Calu3 (cell line): ENCODE data around the gene DALRD3. TPM values are rescaled to one million over a fixed set of nuclear protein-coding genes. Genes with fewer than 3 reads are reported as not detected.

Source experiments
- BruUV-seq: library from RNA; stranded (reverse); fragments of 400-500 nt; replicated peaks from 2 replicates; lab custom pipeline; 2021; lab: Mats Ljungman, UMichigan
- CTCF ChIA-PET: fragments of 300-600 bp; sonication (Branson Sonifier 250); formaldehyde crosslinking; loops from one replicate; lab custom pipeline; 2022; ENCODE audit warnings: antibody characterized with exemption; lab: Charles Lee
- DNase-seq: peaks from one replicate; pipeline ENCODE4 v3.0.0; 2022
- H3K27ac Mint-ChIP-seq: one replicate; pipeline ENCODE4 v1.8.0; 2022; ENCODE audit warnings: mixed read lengths; ENCODE audit not compliant: unreplicated experiment
- H3K27me3 Mint-ChIP-seq: one replicate; pipeline ENCODE4 v1.8.0; 2022; ENCODE audit warnings: mixed read lengths; ENCODE audit not compliant: unreplicated experiment
- H3K36me3 Mint-ChIP-seq: one replicate; pipeline ENCODE4 v1.8.0; 2022; ENCODE audit warnings: mild to moderate bottlenecking, moderate library complexity, mixed read lengths; ENCODE audit not compliant: insufficient read depth, unreplicated experiment
- H3K4me1 Mint-ChIP-seq: one replicate; pipeline ENCODE4 v1.8.0; 2022; ENCODE audit warnings: mild to moderate bottlenecking, low read depth, mixed read lengths; ENCODE audit not compliant: unreplicated experiment
- H3K4me3 Mint-ChIP-seq: one replicate; pipeline ENCODE4 v1.8.0; 2022; ENCODE audit warnings: mild to moderate bottlenecking, low read depth, moderate library complexity, mixed read lengths; ENCODE audit not compliant: unreplicated experiment
- H3K9me3 Mint-ChIP-seq: one replicate; pipeline ENCODE4 v1.8.0; 2022; ENCODE audit warnings: low read depth, mixed read lengths; ENCODE audit not compliant: unreplicated experiment
- CTCF ChIP-seq: fragments of 200-600 bp; IDR thresholded peaks from one replicate; pipeline ENCODE4 v1.8.0; 2022; ENCODE audit warnings: antibody characterized with exemption; ENCODE audit not compliant: unreplicated experiment
- intact Hi-C: fragments of 100-400 bp; cut with micrococcal nuclease; formaldehyde crosslinking; loops from one replicate; pipeline ENCODE4 v1.10.0; 2022; ENCODE audit not compliant: unreplicated experiment
- total RNA-seq: library from RNA; stranded (reverse); gene quantifications from 2 replicates; pipeline ENCODE4 v1.2.3, GENCODE V29; 2022

DALRD3 gene
- total RNA-seq, 1 experiment from 2014 or later, result 40.9 TPM

- BruUV-seq, result no TSS peak
- Mint-ChIP-seq H3K27me3 (no peaks in the 10 kb centered on the region), H3K36me3 (peaks cover 12% of the 10 kb centered on the region), H3K4me1 (no peaks in the 10 kb centered on the region), H3K27ac (no peak overlapping the region), H3K4me3 (no peak overlapping the region), H3K9me3 (no peaks in the 10 kb centered on the region)
- no peak for TF ChIP-seq CTCF
- DNase-seq, result no peak
- intact Hi-C loops, result no loop called here
- CTCF ChIA-PET, result interaction anchor here (0.6 kb wide), 1 partner anchor 92 kb away, joined by 3 read pairs; no protein-coding TSS in a partner anchor
These were observed 20.4 kb downstream of the DALRD3 start for GRCh38 chr3:48997714-48998637.

- no TSS peak for BruUV-seq
- H3K9me3 Mint-ChIP-seq, result no peaks in the 10 kb centered on the region
- TF ChIP-seq CTCF, result no peak
- DNase-seq, result no peak
- intact Hi-C loops, result no loop called here
- no peak overlapping the region for H3K4me3 Mint-ChIP-seq
- no peaks in the 10 kb centered on the region for H3K27me3 Mint-ChIP-seq
- no peak overlapping the region for H3K27ac Mint-ChIP-seq
- CTCF ChIA-PET, result no interaction called here
- peaks cover under 1% of the 10 kb centered on the region for H3K4me1 Mint-ChIP-seq
- H3K36me3 Mint-ChIP-seq, result peaks cover 8% of the 10 kb centered on the region
These were observed 21.2 kb downstream of the DALRD3 start for GRCh38 chr3:48997102-48997635.

GRCh38 chr3:48996640-48997039, 21.7 kb downstream of the DALRD3 start:
- no peak for TF ChIP-seq CTCF
- no peaks in the 10 kb centered on the region for H3K27me3 Mint-ChIP-seq
- DNase-seq, result no peak
- intact Hi-C loops, result no loop called here
- BruUV-seq, result no TSS peak
- H3K36me3 Mint-ChIP-seq, result peaks cover 10% of the 10 kb centered on the region
- no peak overlapping the region for H3K4me3 Mint-ChIP-seq
- no peak overlapping the region for H3K27ac Mint-ChIP-seq
- CTCF ChIA-PET, result no interaction called here
- H3K9me3 Mint-ChIP-seq, result no peaks in the 10 kb centered on the region
- H3K4me1 Mint-ChIP-seq, result peaks cover 6% of the 10 kb centered on the region

- intact Hi-C loops, result no loop called here
- peaks cover 9% of the 10 kb centered on the region for H3K4me1 Mint-ChIP-seq
- TF ChIP-seq CTCF, result no peak
- CTCF ChIA-PET, result interaction anchor here (0.7 kb wide), 1 partner anchor 9 kb away, joined by 5 read pairs; no protein-coding TSS in a partner anchor
- no peak for DNase-seq
- H3K9me3 Mint-ChIP-seq, result no peaks in the 10 kb centered on the region
- peaks cover 30% of the 10 kb centered on the region for H3K36me3 Mint-ChIP-seq
- no peaks in the 10 kb centered on the region for H3K27me3 Mint-ChIP-seq
- no TSS peak for BruUV-seq
- H3K27ac Mint-ChIP-seq, result no peak overlapping the region
- no peak overlapping the region for H3K4me3 Mint-ChIP-seq
These were observed 24.5 kb downstream of the DALRD3 start for GRCh38 chr3:48993834-48994233.
